ENCODE results near the gene DCLK1. TPM values are rescaled to one million over a fixed set of nuclear protein-coding genes. Genes with fewer than 3 reads are reported as not detected.

DCLK1 gene
- total and polyA plus RNA-seq, 4 donors: 0.04 to 0.56 (median 0.20) TPM

- no peak overlapping the region for H3K4me3 ChIP-seq (ENCODE audit: low read depth in 1 of 3, low read length in 3 of 3)
- H3K36me3 ChIP-seq (ENCODE audit: control insufficient read depth in 4 of 4, insufficient read depth in 3 of 4, low read depth in 1 of 4, low read length in 3 of 4): no peaks in the 10 kb centered on the region
- no peak for DNase-seq (ENCODE audit: low spot score)
- TF ChIP-seq YY1 (IDR thresholded peaks at IDR 0.05) (no peak), HNF4A (conservative IDR thresholded peaks at IDR 0.05) (no peak), NR2F2 (IDR thresholded peaks at IDR 0.05) (no peak), RXRA (IDR thresholded peaks at IDR 0.05) (no peak), RAD21 (IDR thresholded peaks at IDR 0.05) (no peak), REST (IDR thresholded peaks at IDR 0.05) (no peak)
- TF ChIP-seq, protein P1, sequence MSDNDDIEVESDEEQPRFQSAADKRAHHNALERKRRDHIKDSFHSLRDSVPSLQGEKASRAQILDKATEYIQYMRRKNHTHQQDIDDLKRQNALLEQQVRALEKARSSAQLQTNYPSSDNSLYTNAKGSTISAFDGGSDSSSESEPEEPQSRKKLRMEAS (IDR thresholded peaks at IDR 0.05): no peak
- TF ChIP-seq, protein P2, sequence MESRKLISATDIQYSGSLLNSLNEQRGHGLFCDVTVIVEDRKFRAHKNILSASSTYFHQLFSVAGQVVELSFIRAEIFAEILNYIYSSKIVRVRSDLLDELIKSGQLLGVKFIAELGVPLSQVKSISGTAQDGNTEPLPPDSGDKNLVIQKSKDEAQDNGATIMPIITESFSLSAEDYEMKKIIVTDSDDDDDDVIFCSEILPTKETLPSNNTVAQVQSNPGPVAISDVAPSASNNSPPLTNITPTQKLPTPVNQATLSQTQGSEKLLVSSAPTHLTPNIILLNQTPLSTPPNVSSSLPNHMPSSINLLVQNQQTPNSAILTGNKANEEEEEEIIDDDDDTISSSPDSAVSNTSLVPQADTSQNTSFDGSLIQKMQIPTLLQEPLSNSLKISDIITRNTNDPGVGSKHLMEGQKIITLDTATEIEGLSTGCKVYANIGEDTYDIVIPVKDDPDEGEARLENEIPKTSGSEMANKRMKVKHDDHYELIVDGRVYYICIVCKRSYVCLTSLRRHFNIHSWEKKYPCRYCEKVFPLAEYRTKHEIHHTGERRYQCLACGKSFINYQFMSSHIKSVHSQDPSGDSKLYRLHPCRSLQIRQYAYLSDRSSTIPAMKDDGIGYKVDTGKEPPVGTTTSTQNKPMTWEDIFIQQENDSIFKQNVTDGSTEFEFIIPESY (IDR thresholded peaks at IDR 0.05): no peak
- 59% methylated on average over 9 of the region's 9 CpGs for WGBS
- H3K27ac ChIP-seq (ENCODE audit: low read depth in 1 of 2, low read length in 2 of 2): no peak overlapping the region
- H3K27me3 ChIP-seq (ENCODE audit: control insufficient read depth in 4 of 4, insufficient read depth in 4 of 4, low read length in 3 of 4): no peaks in the 10 kb centered on the region
- H3K9me3 ChIP-seq (ENCODE audit: control insufficient read depth in 4 of 4, low read length in 3 of 4): no peaks in the 10 kb centered on the region
- H3K9ac ChIP-seq (ENCODE audit: low read depth in 1 of 2, low read length in 2 of 2): no peak overlapping the region
- no peaks in the 10 kb centered on the region for H3K4me1 ChIP-seq (ENCODE audit: control insufficient read depth in 4 of 4, insufficient read depth in 4 of 4, low read length in 3 of 4)
Measured at GRCh38 chr13:35744566-35745178, 386.5 kb downstream of the DCLK1 start.

GRCh38 chr13:35744144-35744543, 387.0 kb downstream of the DCLK1 start:
- Histone ChIP-seq H3K9me3 (ENCODE audit: control insufficient read depth in 4 of 4, low read length in 3 of 4) (no peaks in the 10 kb centered on the region), H3K4me3 (ENCODE audit: low read depth in 1 of 3, low read length in 3 of 3) (no peak overlapping the region), H3K27me3 (ENCODE audit: control insufficient read depth in 4 of 4, insufficient read depth in 4 of 4, low read length in 3 of 4) (no peaks in the 10 kb centered on the region), H3K4me1 (ENCODE audit: control insufficient read depth in 4 of 4, insufficient read depth in 4 of 4, low read length in 3 of 4) (no peaks in the 10 kb centered on the region), H3K36me3 (ENCODE audit: control insufficient read depth in 4 of 4, insufficient read depth in 3 of 4, low read depth in 1 of 4, low read length in 3 of 4) (no peaks in the 10 kb centered on the region), H3K9ac (ENCODE audit: low read depth in 1 of 2, low read length in 2 of 2) (no peak overlapping the region), H3K27ac (ENCODE audit: low read depth in 1 of 2, low read length in 2 of 2) (no peak overlapping the region)
- no peak for DNase-seq (ENCODE audit: low spot score)
- 62% methylated on average over 2 of the region's 2 CpGs for WGBS
- no peak for TF ChIP-seq HNF4A (conservative IDR thresholded peaks at IDR 0.05)
- no peak for TF ChIP-seq GABPA (IDR thresholded peaks at IDR 0.05 in 1 of 2, conservative IDR thresholded peaks at IDR 0.05 in 1 of 2)
- TF ChIP-seq EGR1 (IDR thresholded peaks at IDR 0.05; ENCODE audit: low read depth in 2 of 2): no peak
- TF ChIP-seq, protein P3, sequence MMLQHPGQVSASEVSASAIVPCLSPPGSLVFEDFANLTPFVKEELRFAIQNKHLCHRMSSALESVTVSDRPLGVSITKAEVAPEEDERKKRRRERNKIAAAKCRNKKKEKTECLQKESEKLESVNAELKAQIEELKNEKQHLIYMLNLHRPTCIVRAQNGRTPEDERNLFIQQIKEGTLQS (IDR thresholded peaks at IDR 0.05): no peak
- TF ChIP-seq, protein P4, sequence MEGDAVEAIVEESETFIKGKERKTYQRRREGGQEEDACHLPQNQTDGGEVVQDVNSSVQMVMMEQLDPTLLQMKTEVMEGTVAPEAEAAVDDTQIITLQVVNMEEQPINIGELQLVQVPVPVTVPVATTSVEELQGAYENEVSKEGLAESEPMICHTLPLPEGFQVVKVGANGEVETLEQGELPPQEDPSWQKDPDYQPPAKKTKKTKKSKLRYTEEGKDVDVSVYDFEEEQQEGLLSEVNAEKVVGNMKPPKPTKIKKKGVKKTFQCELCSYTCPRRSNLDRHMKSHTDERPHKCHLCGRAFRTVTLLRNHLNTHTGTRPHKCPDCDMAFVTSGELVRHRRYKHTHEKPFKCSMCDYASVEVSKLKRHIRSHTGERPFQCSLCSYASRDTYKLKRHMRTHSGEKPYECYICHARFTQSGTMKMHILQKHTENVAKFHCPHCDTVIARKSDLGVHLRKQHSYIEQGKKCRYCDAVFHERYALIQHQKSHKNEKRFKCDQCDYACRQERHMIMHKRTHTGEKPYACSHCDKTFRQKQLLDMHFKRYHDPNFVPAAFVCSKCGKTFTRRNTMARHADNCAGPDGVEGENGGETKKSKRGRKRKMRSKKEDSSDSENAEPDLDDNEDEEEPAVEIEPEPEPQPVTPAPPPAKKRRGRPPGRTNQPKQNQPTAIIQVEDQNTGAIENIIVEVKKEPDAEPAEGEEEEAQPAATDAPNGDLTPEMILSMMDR (IDR thresholded peaks at IDR 0.05; ENCODE audit: low read depth, low read length, missing input control): no peak
- no peak for TF ChIP-seq REST (IDR thresholded peaks at IDR 0.05)
- TF ChIP-seq TAF1 (conservative IDR thresholded peaks at IDR 0.05): no peak
- TF ChIP-seq RXRA (IDR thresholded peaks at IDR 0.05): no peak
- no peak for TF ChIP-seq FOXA1 (IDR thresholded peaks at IDR 0.05)
- no peak for TF ChIP-seq NR2F2 (IDR thresholded peaks at IDR 0.05)
- TF ChIP-seq, protein P2 (IDR thresholded peaks at IDR 0.05): no peak
- TF ChIP-seq YY1 (IDR thresholded peaks at IDR 0.05): no peak
- no peak for TF ChIP-seq JUND (IDR thresholded peaks at IDR 0.05)
- TF ChIP-seq, protein P1 (IDR thresholded peaks at IDR 0.05): no peak
- no peak for TF ChIP-seq FOXA2 (IDR thresholded peaks at IDR 0.05)
- TF ChIP-seq SP1 (IDR thresholded peaks at IDR 0.05): no peak
- no peak for TF ChIP-seq RAD21 (IDR thresholded peaks at IDR 0.05)
